ENCODE measurements around the gene ZPBP2. TPM values are rescaled to one million over a fixed set of nuclear protein-coding genes. Genes with fewer than 3 reads are reported as not detected.
"Not testable (repeated sequence)": the region's sequence is repeated elsewhere in the genome, so short reads cannot be mapped to it uniquely, and the experiment has no call there.

Gene ZPBP2
- total and polyA plus RNA-seq, 2 of the 13 experiments (the other 11 are each of a cell fraction or from before 2014, with no cell fraction given), result not detected

DNA sequence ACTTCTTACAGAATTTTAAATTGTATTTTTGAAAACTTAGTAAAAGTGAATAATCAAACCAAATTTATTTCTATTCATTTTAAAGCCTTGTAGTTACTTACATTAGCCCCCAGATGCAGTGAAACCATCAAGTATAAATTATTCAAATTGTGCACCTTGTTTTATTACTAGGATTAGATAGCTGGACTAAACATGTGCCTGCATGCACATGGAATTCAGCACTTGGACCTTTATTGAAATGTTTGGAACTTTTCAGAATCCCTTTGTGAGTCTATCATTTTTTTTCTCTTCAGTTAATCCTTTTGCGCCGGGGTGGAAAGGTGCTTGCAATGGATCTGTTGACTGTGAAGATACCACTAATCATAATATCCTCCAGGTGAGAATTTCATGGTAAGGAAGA lies 4.7 kb downstream of the ZPBP2 start:
- ATAC-seq (no peak), DNase-seq (ENCODE audit: low spot score) (peak; percentile 20), FAIRE-seq (no peak)
- Histone ChIP-seq H3K27me3 (ENCODE audit: control insufficient read depth in 1 of 2, insufficient read depth in 2 of 2, low read length in 2 of 2) (peaks cover 0 to 16% of the 10 kb centered on the region in 2 experiments; a peak in 3 of 5 replicates), H3K9me3 (ENCODE audit: low read length) (no peaks in the 10 kb centered on the region), H4K20me1 (ENCODE audit: insufficient read depth, low read length) (no peaks in the 10 kb centered on the region), H3K27ac (ENCODE audit: extremely low read length, insufficient read depth, low read length) (no peak overlapping the region), H3K9ac (ENCODE audit: insufficient read depth, low read depth, low read length) (no peak overlapping the region), H2AFZ (ENCODE audit: low read length) (no peak overlapping the region), H3K79me2 (ENCODE audit: insufficient read depth, low read length) (no peaks in the 10 kb centered on the region), H3K4me3 (replicated peaks in 1 of 3; ENCODE audit: insufficient read depth in 1 of 3, low read depth in 2 of 3, low read length in 3 of 3) (no peak overlapping the region), H3K4me2 (ENCODE audit: low read depth, low read length) (no peak overlapping the region), H3K4me1 (ENCODE audit: insufficient read depth, low read length) (no peaks in the 10 kb centered on the region), H3K36me3 (replicated peaks in 1 of 2; ENCODE audit: control insufficient read depth in 1 of 2, insufficient read depth in 2 of 2, low read length in 2 of 2) (no peaks in the 10 kb centered on the region)
- intact Hi-C loops (cut with micrococcal nuclease; ENCODE audit: unreplicated experiment) (loop anchor here (1.0 kb wide), 1 partner anchor 108 kb away; the partner anchor contains the start of gene PSMD3), in situ Hi-C loops (cut with HindIII; ENCODE audit: extremely low pct_ligation_motif_present, low pct_unique_long_range_greater_than_20kb) (loop anchor here (5.0 kb wide), 1 partner anchor 110 kb away; the partner anchor contains the start of gene PSMD3)
- POLR2A ChIA-PET, result no interaction called here
- CTCF ChIA-PET (ENCODE audit: low intra/inter-chr PET ratio, low total read pairs), result interaction anchor here (0.6 to 1.4 kb wide), 5 partner anchors 44 to 141 kb away, joined by 3 to 14 read pairs (median 4); partner anchors contain the start of gene PSMD3
- no TSS peak for BruUV-seq (replicated peaks)
- 54% methylated on average over 2 of the region's 2 CpGs for WGBS (ENCODE audit: low lambda C conversion rate)
- TF ChIP-seq FOXP4 (CRISPR knock-in tag; IDR thresholded peaks at IDR 0.05) (no peak), HNRNPL (IDR thresholded peaks at IDR 0.05; ENCODE audit: low read depth, low read length) (no peak), CTCF (CRISPR knock-in tag; IDR thresholded peaks at IDR 0.05) (peak; percentile 43), STAG1 (CRISPR knock-in tag; IDR thresholded peaks at IDR 0.05) (peak; percentile 70), CBFB (CRISPR knock-in tag; IDR thresholded peaks at IDR 0.05) (no peak), ZNF75D (CRISPR knock-in tag; IDR thresholded peaks at IDR 0.05; ENCODE audit: borderline replicate concordance) (no peak), RFXANK (CRISPR knock-in tag; IDR thresholded peaks at IDR 0.05) (peak; percentile 81; the same call in 1 of the 2 replicates), SMC3 (IDR thresholded peaks at IDR 0.05; ENCODE audit: low read length) (peak; percentile 45; the same call in 1 of the 2 replicates), ZEB1 (IDR thresholded peaks at IDR 0.05; ENCODE audit: insufficient replicate concordance, low read depth) (no peak)
- TF ChIP-seq, protein P1, sequence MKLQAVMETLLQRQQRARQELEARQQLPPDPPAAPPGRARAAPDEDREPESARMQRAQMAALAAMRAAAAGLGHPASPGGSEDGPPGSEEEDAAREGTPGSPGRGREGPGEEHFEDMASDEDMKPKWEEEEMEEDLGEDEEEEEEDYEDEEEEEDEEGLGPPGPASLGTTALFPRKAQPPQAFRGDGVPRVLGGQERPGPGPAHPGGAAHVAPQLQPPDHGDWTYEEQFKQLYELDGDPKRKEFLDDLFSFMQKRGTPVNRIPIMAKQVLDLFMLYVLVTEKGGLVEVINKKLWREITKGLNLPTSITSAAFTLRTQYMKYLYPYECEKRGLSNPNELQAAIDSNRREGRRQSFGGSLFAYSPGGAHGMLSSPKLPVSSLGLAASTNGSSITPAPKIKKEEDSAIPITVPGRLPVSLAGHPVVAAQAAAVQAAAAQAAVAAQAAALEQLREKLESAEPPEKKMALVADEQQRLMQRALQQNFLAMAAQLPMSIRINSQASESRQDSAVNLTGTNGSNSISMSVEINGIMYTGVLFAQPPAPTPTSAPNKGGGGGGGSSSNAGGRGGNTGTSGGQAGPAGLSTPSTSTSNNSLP (IDR thresholded peaks at IDR 0.05; ENCODE audit: low read depth, low read length), result peak; percentile 79; the same call in 1 of the 2 replicates
- TF ChIP-seq, protein P2, sequence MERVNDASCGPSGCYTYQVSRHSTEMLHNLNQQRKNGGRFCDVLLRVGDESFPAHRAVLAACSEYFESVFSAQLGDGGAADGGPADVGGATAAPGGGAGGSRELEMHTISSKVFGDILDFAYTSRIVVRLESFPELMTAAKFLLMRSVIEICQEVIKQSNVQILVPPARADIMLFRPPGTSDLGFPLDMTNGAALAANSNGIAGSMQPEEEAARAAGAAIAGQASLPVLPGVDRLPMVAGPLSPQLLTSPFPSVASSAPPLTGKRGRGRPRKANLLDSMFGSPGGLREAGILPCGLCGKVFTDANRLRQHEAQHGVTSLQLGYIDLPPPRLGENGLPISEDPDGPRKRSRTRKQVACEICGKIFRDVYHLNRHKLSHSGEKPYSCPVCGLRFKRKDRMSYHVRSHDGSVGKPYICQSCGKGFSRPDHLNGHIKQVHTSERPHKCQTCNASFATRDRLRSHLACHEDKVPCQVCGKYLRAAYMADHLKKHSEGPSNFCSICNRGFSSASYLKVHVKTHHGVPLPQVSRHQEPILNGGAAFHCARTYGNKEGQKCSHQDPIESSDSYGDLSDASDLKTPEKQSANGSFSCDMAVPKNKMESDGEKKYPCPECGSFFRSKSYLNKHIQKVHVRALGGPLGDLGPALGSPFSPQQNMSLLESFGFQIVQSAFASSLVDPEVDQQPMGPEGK (CRISPR knock-in tag; IDR thresholded peaks at IDR 0.05), result no peak

GRCh38 chr17:39886102-39886501 lies 18.1 kb downstream of the ZPBP2 start:
- BruUV-seq (replicated peaks); FAIRE-seq: not testable (repeated sequence)
- WGBS (ENCODE audit: low lambda C conversion rate), result 10% methylated on average over 5 of the region's 5 CpGs

More at GRCh38 chr17:39886102-39886501, 18.1 kb downstream of the ZPBP2 start:
- H3K9me3 ChIP-seq (ENCODE audit: low read length); H2AFZ ChIP-seq (ENCODE audit: low read length); H3K4me1 ChIP-seq (ENCODE audit: insufficient read depth, low read length); H3K79me2 ChIP-seq (ENCODE audit: insufficient read depth, low read length); DNase-seq (ENCODE audit: low spot score); H3K27ac ChIP-seq (ENCODE audit: extremely low read length, insufficient read depth, low read length); H4K20me1 ChIP-seq (ENCODE audit: insufficient read depth, low read length); H3K4me3 ChIP-seq (replicated peaks in 1 of 3; ENCODE audit: insufficient read depth in 1 of 3, low read depth in 2 of 3, low read length in 3 of 3); POLR2A ChIA-PET; H3K36me3 ChIP-seq (replicated peaks in 1 of 2; ENCODE audit: control insufficient read depth in 1 of 2, insufficient read depth in 2 of 2, low read length in 2 of 2); H3K4me2 ChIP-seq (ENCODE audit: low read depth, low read length); H3K9ac ChIP-seq (ENCODE audit: insufficient read depth, low read depth, low read length); intact Hi-C loops (cut with micrococcal nuclease; ENCODE audit: unreplicated experiment); CTCF ChIA-PET (ENCODE audit: low intra/inter-chr PET ratio, low total read pairs); in situ Hi-C loops (cut with HindIII; ENCODE audit: extremely low pct_ligation_motif_present, low pct_unique_long_range_greater_than_20kb); H3K27me3 ChIP-seq (ENCODE audit: control insufficient read depth in 1 of 2, insufficient read depth in 2 of 2, low read length in 2 of 2); ATAC-seq: not testable (repeated sequence)
